PC-9 (cell line): Measurements from ENCODE around the gene TATDN2. TPM values are rescaled to one million over a fixed set of nuclear protein-coding genes. Genes with fewer than 3 reads are reported as not detected.

Source experiments
- BruUV-seq: library from RNA; stranded (reverse); fragments of 400-500 nt; replicated peaks from 2 replicates; lab custom pipeline; 2021; lab: Mats Ljungman, UMichigan
- CTCF ChIA-PET: fragments of 300-600 bp; sonication (Branson Sonifier 250); formaldehyde crosslinking; loops from one replicate; lab custom pipeline; 2022; ENCODE audit warnings: antibody characterized with exemption; lab: Charles Lee
- POLR2A ChIA-PET: fragments of 300-600 bp; sonication (Branson Sonifier 250); formaldehyde crosslinking; loops from one replicate; lab custom pipeline; 2022; ENCODE audit warnings: antibody characterized with exemption; ENCODE audit not compliant: unreplicated experiment; lab: Charles Lee
- DNase-seq, 2 experiments: peaks; one replicate each; pipeline versions ENCODE4 v3.0.0 to v3.0.0-alpha.2; 2015 to 2022; ENCODE audit warnings: mixed read lengths in 1 of 2
- H2AFZ ChIP-seq: fragments of 200-600 bp; sonication (generic); 2 replicates; pipeline ENCODE4 v1.8.1; 2017; ENCODE audit warnings: antibody characterized with exemption
- H3F3A ChIP-seq: fragments of 200-600 bp; sonication (generic); 2 replicates; pipeline ENCODE4 v1.8.1; 2017; ENCODE audit warnings: antibody characterized with exemption, mild to moderate bottlenecking, low read depth; ENCODE audit not compliant: insufficient read depth
- H3K27ac ChIP-seq: fragments of 200-600 bp; sonication (generic); 2 replicates; pipeline ENCODE4 v1.6.1; 2016; ENCODE audit warnings: mixed run types
- H3K27me3 ChIP-seq: fragments of 200-600 bp; sonication (generic); 2 replicates; pipeline ENCODE4 v1.6.1; 2016; ENCODE audit warnings: low read depth, mixed run types; ENCODE audit not compliant: insufficient read depth
- H3K36me3 ChIP-seq: fragments of 200-600 bp; sonication (generic); 2 replicates; pipeline ENCODE4 v1.6.1; 2016; ENCODE audit warnings: low read depth, mixed run types
- H3K4me1 ChIP-seq: fragments of 200-600 bp; sonication (generic); replicated peaks from 2 replicates; pipeline ENCODE4 v1.6.1; 2016; ENCODE audit warnings: mixed run types; ENCODE audit not compliant: insufficient read depth
- H3K4me2 ChIP-seq: fragments of 200-600 bp; sonication (generic); 2 replicates; pipeline ENCODE4 v1.6.1; 2017; ENCODE audit warnings: mixed run types
- H3K4me3 ChIP-seq: fragments of 200-600 bp; sonication (generic); 2 replicates; pipeline ENCODE4 v1.6.1; 2016; ENCODE audit warnings: mixed run types
- H3K79me2 ChIP-seq: fragments of 200-600 bp; sonication (generic); 2 replicates; pipeline ENCODE4 v1.6.1; 2017; ENCODE audit warnings: low read depth, mixed run types
- H3K9me2 ChIP-seq: fragments of 200-600 bp; sonication (generic); 2 replicates; pipeline ENCODE4 v1.8.1; 2017; ENCODE audit warnings: mild to moderate bottlenecking; ENCODE audit not compliant: insufficient read depth
- H3K9me3 ChIP-seq: fragments of 200-600 bp; sonication (generic); 2 replicates; pipeline ENCODE4 v1.8.1; 2016; ENCODE audit warnings: low read depth; ENCODE audit not compliant: insufficient read depth
- H4K20me1 ChIP-seq: fragments of 200-600 bp; sonication (generic); 2 replicates; pipeline ENCODE4 v1.8.1; 2017; ENCODE audit not compliant: insufficient read depth
- CTCF ChIP-seq: fragments of 200-600 bp; sonication (generic); conservative IDR thresholded peaks from 2 replicates; pipeline ENCODE4 v1.6.1; 2017; ENCODE audit warnings: mixed run types, antibody characterized with exemption, mild to moderate bottlenecking, moderate library complexity
- EZH2 ChIP-seq: fragments of 200-600 bp; sonication (generic); IDR thresholded peaks from 2 replicates; pipeline ENCODE4 v1.8.0; 2017; ENCODE audit warnings: antibody characterized with exemption, low read depth
- intact Hi-C: fragments of 100-400 bp; cut with micrococcal nuclease; formaldehyde crosslinking; loops from one replicate; pipeline ENCODE4 v1.10.0; 2022; ENCODE audit not compliant: unreplicated experiment
- microRNA-seq: library from miRNA; unstranded; fragments of <30 nt; microRNA quantifications from one replicate; pipeline ENCODE4 v1.2.0, GENCODE V29; 2021; ENCODE audit warnings: borderline number of aligned reads, borderline replicate concordance
- total RNA-seq: library from RNA; stranded (reverse); gene quantifications from 2 replicates; pipeline ENCODE4 v1.2.3, GENCODE V29; 2021

The TATDN2 gene
- total RNA-seq, 1 experiment from 2014 or later, result 34.0 TPM

DNA sequence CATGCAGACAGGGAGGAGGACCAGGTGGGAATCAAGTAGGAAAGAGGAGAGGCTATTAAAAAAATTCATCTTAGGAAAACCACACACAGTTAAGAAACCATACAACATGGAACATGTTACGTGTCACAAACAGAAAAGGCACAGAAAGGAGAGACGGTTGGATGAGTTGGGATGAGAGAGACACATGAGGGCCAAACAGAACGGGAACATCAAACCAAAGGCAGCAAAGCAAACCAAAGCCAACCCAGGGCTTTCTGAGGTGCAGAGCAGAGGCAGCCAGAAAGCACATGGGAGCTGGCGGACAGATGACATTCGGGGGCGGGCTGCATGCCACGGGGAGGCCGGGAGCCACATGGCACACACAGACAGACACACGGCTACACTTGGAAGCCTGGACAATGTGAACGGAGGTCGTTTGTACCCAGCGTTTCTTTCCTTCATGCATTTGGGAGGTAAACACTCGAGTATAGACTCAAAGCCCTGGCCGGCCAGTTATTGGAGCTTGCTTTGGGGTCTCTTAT is 81.3 kb downstream of the TATDN2 start:
- Histone ChIP-seq H3K79me2 (no peaks in the 10 kb centered on the region), H3K4me2 (no peak overlapping the region), H3K27ac (no peak overlapping the region), H3K4me1 (no peaks in the 10 kb centered on the region), H2AFZ (no peak overlapping the region), H4K20me1 (no peaks in the 10 kb centered on the region), H3K9me2 (no peaks in the 10 kb centered on the region), H3K4me3 (no peak overlapping the region), H3K27me3 (peaks cover 100% of the 10 kb centered on the region), H3F3A (no peaks in the 10 kb centered on the region), H3K36me3 (no peaks in the 10 kb centered on the region), H3K9me3 (no peaks in the 10 kb centered on the region)
- BruUV-seq, result no TSS peak
- CTCF ChIA-PET, result no interaction called here
- no peak for TF ChIP-seq CTCF
- TF ChIP-seq EZH2, result no peak; the same call in 1 of the 2 replicates
- no peak for DNase-seq
- POLR2A ChIA-PET, result interaction anchor here (0.6 kb wide), 1 partner anchor 567 kb away, joined by 3 read pairs; no protein-coding TSS in a partner anchor
- intact Hi-C loops, result loop anchor here (10.0 kb wide), 1 partner anchor 585 kb away; the partner anchor contains the start of gene OGG1

GRCh38 chr3:10330319-10330718 is 82.1 kb downstream of the TATDN2 start:
- no peaks in the 10 kb centered on the region for H3K79me2 ChIP-seq
- BruUV-seq, result no TSS peak
- H4K20me1 ChIP-seq, result no peaks in the 10 kb centered on the region
- no peaks in the 10 kb centered on the region for H3K9me2 ChIP-seq
- H3K27ac ChIP-seq, result no peak overlapping the region
- TF ChIP-seq EZH2 (no peak), CTCF (no peak)
- no peaks in the 10 kb centered on the region for H3K9me3 ChIP-seq
- H3K4me1 ChIP-seq, result no peaks in the 10 kb centered on the region
- no peak overlapping the region for H3K4me2 ChIP-seq
- H3K36me3 ChIP-seq, result no peaks in the 10 kb centered on the region
- no peak for DNase-seq
- intact Hi-C loops, result no loop called here
- CTCF ChIA-PET, result no interaction called here
- H2AFZ ChIP-seq, result no peak overlapping the region
- no peaks in the 10 kb centered on the region for H3F3A ChIP-seq
- no peak overlapping the region for H3K4me3 ChIP-seq
- H3K27me3 ChIP-seq, result peaks cover 100% of the 10 kb centered on the region
- POLR2A ChIA-PET, result no interaction called here

Small RNAs within 50 kb of the gene (microRNA-seq; reads per million reads assigned to microRNA genes)
- not detected for gene MIR378B

Other genes with a start within 250 kb of the TATDN2 start
- 35.7 and 52.2 TPM in 2 replicates for gene FANCD2, start 222.0 kb upstream of the TATDN2 start, total RNA-seq
- not detected in 2 replicates for gene FANCD2OS, start 140.2 kb upstream of the TATDN2 start, total RNA-seq
- 73.8 and 109 TPM in 2 replicates for gene BRK1, start 132.8 kb upstream of the TATDN2 start, total RNA-seq
- 50.2 and 52.4 TPM in 2 replicates for gene VHL, start 106.7 kb upstream of the TATDN2 start, total RNA-seq
- 2.6 and 2.7 TPM in 2 replicates for gene IRAK2, start 83.5 kb upstream of the TATDN2 start, total RNA-seq
- gene GHRL, start 44.5 kb downstream of the TATDN2 start, total RNA-seq, result 0.48 TPM in 1 of 2 replicates, not detected in the other
- gene SEC13, start 72.7 kb downstream of the TATDN2 start, total RNA-seq, result 113 and 121 TPM in 2 replicates